GM18517 (cell line): ENCODE data around the gene FAM174A.
A peak's percentile ranks its signal among the peaks of the same experiment; 100 is the strongest.

Experiments used
- ATAC-seq: cut with Tn5 transposase; IDR thresholded peaks from one replicate; pipeline ENCODE4 v1.9.1; 2021; ENCODE audit warnings: mild to moderate bottlenecking, moderate library complexity; ENCODE audit not compliant: unreplicated experiment

The FAM174A gene

DNA sequence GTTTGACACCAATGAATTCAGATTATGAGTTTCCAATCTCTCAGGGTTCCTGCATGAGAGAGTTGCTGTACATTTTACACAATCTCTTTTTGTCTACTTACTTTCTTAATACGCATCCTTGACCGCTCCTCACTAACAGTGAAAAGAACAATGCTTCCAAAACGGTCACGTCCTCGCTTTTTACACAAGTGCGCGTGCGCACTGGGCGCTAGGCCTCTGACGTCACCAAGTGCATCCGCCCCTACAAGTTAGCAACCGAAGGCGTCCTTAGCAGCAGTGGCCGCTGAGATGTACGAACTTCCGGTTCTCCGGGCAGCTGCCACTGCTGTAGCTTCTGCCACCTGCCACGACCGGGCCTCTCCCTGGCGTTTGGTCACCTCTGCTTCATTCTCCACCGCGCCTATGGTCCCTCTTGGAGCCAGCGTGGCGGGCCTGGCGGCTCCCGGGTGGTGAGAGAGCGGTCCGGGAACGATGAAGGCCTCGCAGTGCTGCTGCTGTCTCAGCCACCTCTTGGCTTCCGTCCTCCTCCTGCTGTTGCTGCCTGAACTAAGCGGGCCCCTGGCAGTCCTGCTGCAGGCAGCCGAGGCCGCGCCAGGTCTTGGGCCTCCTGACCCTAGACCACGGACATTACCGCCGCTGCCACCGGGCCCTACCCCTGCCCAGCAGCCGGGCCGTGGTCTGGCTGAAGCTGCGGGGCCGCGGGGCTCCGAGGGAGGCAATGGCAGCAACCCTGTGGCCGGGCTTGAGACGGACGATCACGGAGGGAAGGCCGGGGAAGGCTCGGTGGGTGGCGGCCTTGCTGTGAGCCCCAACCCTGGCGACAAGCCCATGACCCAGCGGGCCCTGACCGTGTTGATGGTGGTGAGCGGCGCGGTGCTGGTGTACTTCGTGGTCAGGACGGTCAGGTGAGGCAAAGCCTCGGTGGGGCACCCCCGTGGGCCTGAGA is at the start of gene FAM174A:
Gene FAM174A, plus strand, starts transcription at position 315 of the 946 bp plus-strand sequence. Its CDS starts 157 bp downstream, at position 472.
- peak; percentile 97 for ATAC-seq

GRCh38 chr5:100493996-100494395 is 41.2 kb upstream of the FAM174A start:
- no peak for ATAC-seq

- ATAC-seq = no peak
These were observed 38.9 kb upstream of the FAM174A start for GRCh38 chr5:100496296-100496695.

DNA sequence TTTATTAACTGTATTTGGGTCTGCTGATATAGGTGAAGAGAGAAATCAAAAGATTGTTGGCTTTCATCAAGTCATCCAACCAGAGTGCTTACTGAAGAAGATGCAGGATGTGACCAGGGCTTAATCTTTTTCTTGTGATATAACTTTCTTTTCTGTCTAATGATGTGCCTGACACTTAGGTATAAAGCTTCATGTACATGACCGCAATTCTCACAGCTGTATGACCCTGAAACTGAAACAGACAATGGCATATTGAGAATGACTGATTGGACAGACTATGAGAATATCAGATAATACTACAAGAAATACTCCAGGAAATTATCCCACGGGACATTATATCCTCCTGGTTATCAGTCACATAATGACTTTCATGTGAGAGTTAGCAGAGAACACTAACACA is 32.5 kb upstream of the FAM174A start:
- ATAC-seq = no peak

DNA sequence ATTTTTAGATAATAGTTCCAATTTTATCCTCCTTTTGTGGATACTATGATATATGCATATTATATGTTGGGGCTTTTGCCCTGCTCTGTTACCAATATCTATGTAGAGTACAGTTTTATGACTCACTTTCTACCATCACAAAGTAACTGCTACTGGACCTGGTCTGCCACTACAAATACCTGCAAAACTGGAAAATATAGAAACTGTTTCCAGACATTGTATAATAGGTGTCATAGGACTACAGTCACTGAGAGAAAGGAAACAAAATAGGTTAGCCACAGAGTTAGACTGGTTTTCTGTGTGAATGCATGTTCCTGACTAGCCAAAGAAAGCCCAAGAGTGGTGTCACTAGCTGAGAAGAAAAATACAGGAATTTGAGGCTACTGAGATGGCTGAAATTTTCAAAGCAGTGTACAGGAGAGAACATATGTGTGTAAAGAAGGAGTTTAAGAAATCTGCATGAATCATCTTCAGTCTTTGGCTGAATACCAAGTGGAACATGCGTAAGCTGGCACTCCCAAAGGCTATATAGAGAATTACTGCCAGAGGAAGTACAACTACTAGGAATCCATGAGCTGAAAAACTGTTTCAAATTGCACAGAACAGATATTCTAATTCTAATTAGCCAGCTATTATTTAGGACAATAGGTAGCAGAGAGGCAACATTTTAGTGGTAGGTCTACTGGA is 29.0 kb upstream of the FAM174A start:
- no peak for ATAC-seq

- ATAC-seq = no peak
These were observed 18.9 kb upstream of the FAM174A start for GRCh38 chr5:100516285-100516684.

DNA sequence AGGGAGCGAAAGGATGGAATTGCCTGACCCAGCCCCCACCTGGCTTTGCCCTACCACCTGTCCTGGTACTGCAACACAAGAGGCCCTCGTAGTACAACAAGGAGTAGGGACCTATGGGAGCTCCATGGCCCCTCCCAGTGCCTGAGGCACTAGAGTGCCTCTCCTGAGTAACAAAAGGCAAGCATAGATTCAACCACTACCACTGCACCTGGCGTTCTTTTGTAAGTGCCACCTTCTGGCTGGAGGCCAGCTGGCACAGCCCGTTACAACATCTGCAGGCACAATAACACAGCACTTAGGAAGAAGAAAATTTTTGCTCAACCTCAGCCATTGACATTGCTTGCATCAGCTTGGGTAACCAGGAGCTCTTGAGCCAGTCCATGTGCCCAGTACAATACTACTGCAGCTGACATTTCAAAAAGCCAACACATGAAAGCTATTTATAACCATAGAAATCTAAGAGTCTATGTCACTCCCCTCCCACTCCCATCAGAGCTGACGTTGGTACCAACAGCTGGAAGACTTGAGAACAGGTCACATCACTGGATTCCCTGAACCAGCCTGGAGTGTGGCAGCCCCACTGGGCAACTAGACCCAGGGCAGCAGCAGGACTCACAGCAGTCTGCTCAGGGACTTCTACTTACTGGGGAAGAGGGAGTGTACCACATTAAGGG is 17.7 kb upstream of the FAM174A start:
- ATAC-seq = no peak

DNA sequence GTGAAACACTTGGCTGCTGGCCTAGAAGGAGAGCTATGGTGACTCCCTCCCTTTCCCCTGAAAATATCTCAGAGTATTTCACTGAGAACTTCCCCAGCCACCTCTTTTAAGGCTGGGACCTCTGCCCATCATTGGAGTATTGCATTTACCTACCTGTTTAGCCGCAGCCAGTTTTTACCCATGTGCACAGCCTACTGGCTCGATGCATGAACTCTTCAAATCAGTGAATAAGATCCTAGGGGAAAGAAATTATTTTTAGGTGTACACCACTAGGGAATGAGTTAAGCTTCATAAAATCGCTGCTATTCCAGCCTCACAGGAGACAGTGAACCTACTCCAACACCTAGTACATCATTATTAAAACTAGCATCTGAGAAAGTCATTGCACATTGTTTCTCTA is 16.8 kb upstream of the FAM174A start:
- ATAC-seq = no peak

- peak; percentile 72 for ATAC-seq
These were observed 16.1 kb upstream of the FAM174A start for GRCh38 chr5:100519075-100519474.

DNA sequence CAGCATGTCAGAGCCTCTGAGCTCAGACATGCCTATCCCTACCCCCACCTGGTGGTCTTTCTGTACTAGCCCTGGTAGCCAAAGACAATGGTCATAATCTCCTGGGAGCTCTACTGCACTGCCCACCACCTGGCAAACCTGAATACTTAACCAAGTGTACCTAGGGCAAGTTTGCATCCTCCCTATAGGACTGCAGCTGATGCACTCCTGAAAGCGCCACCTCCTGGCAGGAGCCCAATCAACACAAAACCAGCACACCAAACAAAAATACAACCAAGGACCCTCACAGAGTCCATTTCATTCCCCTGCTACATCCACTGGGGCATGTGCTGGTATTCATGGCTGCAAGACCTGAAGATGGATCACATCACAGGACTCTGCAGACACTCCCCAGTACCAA is 14.8 kb upstream of the FAM174A start:
- no peak for ATAC-seq

- ATAC-seq = no peak
These were observed 2.8 kb downstream of the FAM174A start for GRCh38 chr5:100537946-100538345.

- no peak for ATAC-seq
These were observed 4.3 kb downstream of the FAM174A start for GRCh38 chr5:100539519-100539918.

DNA sequence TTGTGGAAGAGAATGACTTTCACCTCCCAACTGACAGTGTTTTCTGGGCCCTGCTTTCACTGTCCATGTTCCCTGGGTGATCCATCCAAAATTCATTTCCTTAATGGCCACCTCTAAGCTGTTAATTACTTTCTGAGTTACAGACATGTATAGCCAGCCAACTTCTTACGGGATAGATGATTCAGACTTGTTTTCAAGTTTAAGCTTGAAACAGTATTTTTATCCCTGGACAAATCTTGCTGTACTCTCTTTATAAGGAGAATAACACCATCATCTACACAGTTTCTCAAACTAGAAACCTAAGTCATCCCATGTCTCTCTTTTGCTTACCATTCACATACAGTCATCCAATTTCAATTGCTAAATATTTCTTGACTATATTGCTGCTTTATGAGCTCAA is 6.9 kb downstream of the FAM174A start:
- no peak for ATAC-seq

- no peak for ATAC-seq
These were observed 10.8 kb downstream of the FAM174A start for GRCh38 chr5:100546001-100546400.

DNA sequence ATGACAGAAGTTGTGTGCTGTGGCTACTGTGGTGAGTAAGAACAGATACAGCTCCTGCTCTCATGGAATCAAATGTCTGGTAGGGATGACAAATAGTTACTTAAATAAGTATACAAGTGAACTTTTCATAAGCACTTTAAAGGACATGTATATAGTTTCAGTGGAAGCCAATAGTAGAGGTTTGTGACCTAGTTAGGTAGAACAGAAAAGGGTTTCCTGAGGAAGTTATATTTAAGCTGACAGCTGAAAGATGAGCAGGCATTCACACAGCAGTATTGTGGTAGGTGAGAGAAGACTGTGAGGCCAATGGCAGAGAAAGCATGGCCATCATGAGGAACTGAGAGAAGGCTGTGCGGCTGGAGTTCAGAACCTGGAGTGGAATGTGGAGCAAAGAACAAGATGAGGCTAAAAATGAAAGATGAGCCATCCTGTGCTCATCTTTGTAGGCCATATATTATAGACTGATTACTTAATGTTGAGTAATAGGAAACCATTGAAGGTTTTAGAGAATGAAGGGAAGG is 15.4 kb downstream of the FAM174A start:
- ATAC-seq = peak; percentile 85

GRCh38 chr5:100551183-100551582 is 16.0 kb downstream of the FAM174A start:
- no peak for ATAC-seq

- ATAC-seq = no peak
These were observed 18.0 kb downstream of the FAM174A start for GRCh38 chr5:100553209-100553608.

GRCh38 chr5:100560860-100561259 is 25.7 kb downstream of the FAM174A start:
- no peak for ATAC-seq

GRCh38 chr5:100562821-100563220 is 27.6 kb downstream of the FAM174A start:
- ATAC-seq = no peak

DNA sequence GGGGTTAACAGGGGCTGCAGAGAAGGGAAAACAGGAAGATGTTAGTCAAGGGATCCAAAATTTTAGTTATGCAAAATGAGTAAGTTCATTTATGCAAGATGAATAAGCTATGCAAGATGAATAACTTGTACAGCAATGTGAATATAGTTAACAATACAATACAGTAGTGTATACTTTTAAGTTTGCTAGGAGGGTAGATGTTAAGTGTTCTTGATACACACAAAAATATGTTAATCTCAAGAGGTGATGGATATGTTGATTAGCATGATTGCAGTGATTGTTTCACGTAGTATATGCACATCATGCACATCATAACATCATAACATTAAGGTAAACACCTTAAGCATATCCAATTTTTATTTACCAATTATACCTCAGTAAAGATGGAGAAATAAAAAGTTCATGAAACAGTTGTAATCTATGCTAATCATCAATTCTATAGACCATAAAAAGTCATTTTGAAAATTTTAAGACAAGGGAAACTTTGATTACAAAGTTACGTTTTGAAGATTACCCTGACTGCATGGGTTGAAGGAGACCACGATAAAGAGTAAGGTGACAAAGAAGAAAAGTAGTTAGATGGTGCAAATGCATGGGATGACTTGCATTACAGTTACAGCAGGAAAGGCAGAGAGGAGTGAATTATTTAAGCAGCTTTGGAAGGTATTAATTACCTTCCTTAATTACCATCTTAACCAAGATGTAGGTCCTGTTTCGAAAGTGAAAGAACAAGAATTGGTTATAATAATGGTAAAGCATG is 31.4 kb downstream of the FAM174A start:
- ATAC-seq = no peak

DNA sequence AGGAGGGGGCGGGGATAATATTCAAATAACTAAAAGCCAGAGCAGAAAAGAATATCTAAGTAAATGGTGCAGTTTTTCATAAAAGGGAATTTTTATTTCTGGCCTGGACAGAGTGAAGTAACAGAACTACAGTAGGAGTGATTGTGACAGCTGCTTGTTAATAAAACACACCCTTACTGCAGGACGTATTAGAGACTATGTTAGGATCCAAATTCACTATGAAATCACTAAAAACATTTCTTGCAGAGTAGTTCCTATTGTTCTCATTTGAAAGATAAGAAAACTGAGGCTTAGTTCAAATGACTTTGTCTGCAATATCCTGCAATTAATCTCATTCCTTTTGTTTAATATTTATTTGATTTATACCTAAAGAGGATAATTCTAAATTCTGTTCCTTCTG is 39.5 kb downstream of the FAM174A start:
- ATAC-seq = no peak
